ENCODE data around the gene RDH5. TPM values are rescaled to one million over a fixed set of nuclear protein-coding genes. Genes with fewer than 3 reads are reported as not detected.

Gene RDH5
- total and polyA plus RNA-seq, 2 of the 13 experiments (the other 11 are each of a cell fraction or from before 2014, with no cell fraction given): 2.6 to 5.7 TPM

GRCh38 chr12:55715833-55716581 lies 4.2 kb upstream of the RDH5 start, which contains the start of gene BLOC1S1 (continued):
- TF ChIP-seq CEBPZ (IDR thresholded peaks at IDR 0.05; ENCODE audit: low read length) (no peak), HOXA9 (CRISPR knock-in tag; IDR thresholded peaks at IDR 0.05; ENCODE audit: borderline replicate concordance) (peak; percentile 75; the same call in 1 of the 2 replicates), ZNF281 (CRISPR knock-in tag; IDR thresholded peaks at IDR 0.05; ENCODE audit: borderline replicate concordance) (peak; percentile 68), ZNF646 (CRISPR knock-in tag; IDR thresholded peaks at IDR 0.05) (no peak), ZNF570 (CRISPR knock-in tag; IDR thresholded peaks at IDR 0.05; ENCODE audit: borderline replicate concordance) (0 out of 2 replicates have a peak, but pooled peaks have one; percentile 56), ZBTB46 (CRISPR knock-in tag; IDR thresholded peaks at IDR 0.05; ENCODE audit: borderline replicate concordance) (no peak), KLF12 (CRISPR knock-in tag; IDR thresholded peaks at IDR 0.05; ENCODE audit: borderline replicate concordance) (peak; percentile 87), ZMAT5 (CRISPR knock-in tag; IDR thresholded peaks at IDR 0.05; ENCODE audit: borderline replicate concordance, low read depth) (no peak), ZNF468 (CRISPR knock-in tag; IDR thresholded peaks at IDR 0.05) (0 out of 2 replicates have a peak, but pooled peaks have one; percentile 41), YY1 (IDR thresholded peaks at IDR 0.05; ENCODE audit: insufficient read depth, insufficient replicate concordance, low read depth, low read length) (peak; percentile 45), BRCA1 (CRISPR knock-in tag; IDR thresholded peaks at IDR 0.05) (no peak), SIN3A (IDR thresholded peaks at IDR 0.05; ENCODE audit: borderline replicate concordance, low read depth, low read length) (peak; percentile 97)
